Brain microvascular endothelial cell (primary cell): ENCODE measurements around the gene PRDM9.
"Not testable (repeated sequence)": the region's sequence is repeated elsewhere in the genome, so short reads cannot be mapped to it uniquely, and the experiment has no call there.

Experiments used
- DNase-seq: peaks from one replicate; pipeline ENCODE4 v3.0.0-alpha.2; 2020
- H3K27ac ChIP-seq: fragments of 250-450 bp; sonication (Bioruptor Pico); 2 replicates; pipeline ENCODE4 v1.5.1; 2020; ENCODE audit warnings: mild to moderate bottlenecking, moderate library complexity
- H3K27me3 ChIP-seq: fragments of 250-450 bp; sonication (Bioruptor Pico); replicated peaks from 2 replicates; pipeline ENCODE4 v1.5.1; 2020; ENCODE audit warnings: mild to moderate bottlenecking
- H3K36me3 ChIP-seq: fragments of 250-450 bp; sonication (Bioruptor Pico); replicated peaks from 2 replicates; pipeline ENCODE4 v1.5.1; 2020; ENCODE audit warnings: mild to moderate bottlenecking
- H3K4me3 ChIP-seq: 2 replicates; pipeline ENCODE4 v1.5.1; 2011; ENCODE audit warnings: low read depth, mild to moderate bottlenecking, control low read depth, low read length, moderate library complexity
- in situ Hi-C: cut with HindIII; loops from 2 replicates; pipeline ENCODE4 v1.10.0; 2017; ENCODE audit warnings: low sequenced_read_pairs, low pct_ligation_motif_present
- TF ChIP-seq, protein P1 (sequence below): IDR thresholded peaks from 2 replicates; pipeline ENCODE4 v1.5.1; 2011; ENCODE audit warnings: low read depth, mild to moderate bottlenecking, moderate library complexity, low read length, control low read depth, inconsistent platforms; ENCODE audit errors: missing control alignments

Gene PRDM9

GRCh38 chr5:23473915-23474314 lies 33.5 kb upstream of the PRDM9 start:
- no peak overlapping the region for H3K4me3 ChIP-seq
- H3K27me3 ChIP-seq = no peaks in the 10 kb centered on the region
- no peak overlapping the region for H3K27ac ChIP-seq
- DNase-seq = no peak
- TF ChIP-seq, protein P1, sequence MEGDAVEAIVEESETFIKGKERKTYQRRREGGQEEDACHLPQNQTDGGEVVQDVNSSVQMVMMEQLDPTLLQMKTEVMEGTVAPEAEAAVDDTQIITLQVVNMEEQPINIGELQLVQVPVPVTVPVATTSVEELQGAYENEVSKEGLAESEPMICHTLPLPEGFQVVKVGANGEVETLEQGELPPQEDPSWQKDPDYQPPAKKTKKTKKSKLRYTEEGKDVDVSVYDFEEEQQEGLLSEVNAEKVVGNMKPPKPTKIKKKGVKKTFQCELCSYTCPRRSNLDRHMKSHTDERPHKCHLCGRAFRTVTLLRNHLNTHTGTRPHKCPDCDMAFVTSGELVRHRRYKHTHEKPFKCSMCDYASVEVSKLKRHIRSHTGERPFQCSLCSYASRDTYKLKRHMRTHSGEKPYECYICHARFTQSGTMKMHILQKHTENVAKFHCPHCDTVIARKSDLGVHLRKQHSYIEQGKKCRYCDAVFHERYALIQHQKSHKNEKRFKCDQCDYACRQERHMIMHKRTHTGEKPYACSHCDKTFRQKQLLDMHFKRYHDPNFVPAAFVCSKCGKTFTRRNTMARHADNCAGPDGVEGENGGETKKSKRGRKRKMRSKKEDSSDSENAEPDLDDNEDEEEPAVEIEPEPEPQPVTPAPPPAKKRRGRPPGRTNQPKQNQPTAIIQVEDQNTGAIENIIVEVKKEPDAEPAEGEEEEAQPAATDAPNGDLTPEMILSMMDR = no peak
- H3K36me3 ChIP-seq = no peaks in the 10 kb centered on the region
- in situ Hi-C loops = no loop called here

DNA sequence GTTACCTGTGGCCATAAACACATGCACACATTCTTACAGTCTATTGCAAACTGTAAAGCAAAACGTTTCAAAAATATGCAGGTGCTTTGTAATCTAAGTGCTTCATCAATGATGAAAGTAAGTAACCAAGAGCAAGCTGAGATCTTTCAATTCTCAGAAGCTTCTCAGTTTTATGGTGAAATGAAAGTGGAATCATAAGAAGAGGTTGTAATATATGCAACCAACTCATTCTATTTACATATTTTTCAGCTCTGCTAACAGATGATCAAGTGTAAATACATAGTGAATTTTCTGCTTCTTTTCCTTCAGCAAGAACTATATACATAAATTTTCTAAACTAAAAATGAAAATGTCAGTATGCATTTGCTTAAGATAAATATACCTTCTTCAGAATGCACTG lies 33.1 kb upstream of the PRDM9 start:
- DNase-seq = no peak
- Histone ChIP-seq H3K27me3 (no peaks in the 10 kb centered on the region), H3K36me3 (no peaks in the 10 kb centered on the region), H3K4me3 (no peak overlapping the region), H3K27ac (no peak overlapping the region)
- in situ Hi-C loops = no loop called here
- TF ChIP-seq, protein P1 = no peak

- in situ Hi-C loops = no loop called here
- Histone ChIP-seq H3K27ac (no peak overlapping the region), H3K4me3 (no peak overlapping the region), H3K36me3 (no peaks in the 10 kb centered on the region), H3K27me3 (no peaks in the 10 kb centered on the region)
- DNase-seq = no peak
- TF ChIP-seq, protein P1 = no peak
These were observed 30.8 kb upstream of the PRDM9 start for GRCh38 chr5:23476580-23476979.

GRCh38 chr5:23482642-23483041 lies 24.8 kb upstream of the PRDM9 start:
- TF ChIP-seq, protein P1 = no peak
- H3K4me3 ChIP-seq = no peak overlapping the region
- H3K27me3 ChIP-seq = no peaks in the 10 kb centered on the region
- in situ Hi-C loops = no loop called here
- H3K36me3 ChIP-seq = no peaks in the 10 kb centered on the region
- DNase-seq = no peak
- H3K27ac ChIP-seq = no peak overlapping the region

GRCh38 chr5:23483090-23483489 lies 24.3 kb upstream of the PRDM9 start:
- Histone ChIP-seq H3K4me3 (no peak overlapping the region), H3K27me3 (no peaks in the 10 kb centered on the region), H3K36me3 (no peaks in the 10 kb centered on the region), H3K27ac (no peak overlapping the region)
- in situ Hi-C loops = no loop called here
- DNase-seq = no peak
- TF ChIP-seq, protein P1 = no peak

DNA sequence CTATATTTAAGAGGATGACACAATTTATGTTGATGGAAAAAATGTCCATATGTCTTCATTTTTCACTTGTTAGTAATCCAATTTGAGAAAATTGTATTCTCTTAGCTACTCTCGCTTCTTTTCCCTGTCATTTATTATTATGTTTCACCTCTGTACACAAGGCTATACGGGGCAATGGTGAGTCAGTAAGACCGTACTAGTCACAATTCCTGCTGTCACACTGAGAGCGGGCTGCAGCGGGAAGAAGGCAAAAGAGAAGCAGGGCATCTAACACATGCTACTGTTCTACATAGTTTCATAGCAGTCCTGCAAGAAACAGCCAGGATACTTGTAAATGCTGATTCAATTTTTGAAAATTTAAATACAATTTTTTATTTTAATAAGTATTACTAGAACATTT lies 23.3 kb upstream of the PRDM9 start:
- Histone ChIP-seq H3K27me3 (no peaks in the 10 kb centered on the region), H3K27ac (no peak overlapping the region), H3K4me3 (no peak overlapping the region), H3K36me3 (no peaks in the 10 kb centered on the region)
- in situ Hi-C loops = no loop called here
- DNase-seq = no peak
- TF ChIP-seq, protein P1 = no peak

DNA sequence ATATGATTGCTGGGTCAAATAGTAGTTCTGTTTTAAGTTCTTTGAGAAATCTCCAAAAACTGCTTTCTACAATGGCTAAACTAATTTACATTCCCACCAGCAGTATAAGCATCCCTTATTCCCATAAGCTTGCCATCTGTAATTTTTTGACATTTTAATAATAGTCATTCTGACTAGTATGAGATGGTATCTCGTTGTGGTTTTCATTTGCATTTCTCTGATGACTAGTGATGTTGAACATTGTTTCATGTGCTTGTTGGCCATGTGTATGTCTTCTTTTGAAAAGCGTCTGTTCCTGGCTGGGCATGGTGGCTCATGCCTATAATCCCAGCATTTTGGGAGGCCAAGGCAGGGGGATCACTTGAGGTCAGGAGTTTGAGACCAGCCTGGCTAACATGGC lies 21.2 kb upstream of the PRDM9 start:
- in situ Hi-C loops, H3K4me3 ChIP-seq, H3K36me3 ChIP-seq, DNase-seq, H3K27ac ChIP-seq, H3K27me3 ChIP-seq: not testable (repeated sequence)
